H9 (cell line): ENCODE measurements around the gene DOCK1. TPM values are rescaled to one million over a fixed set of nuclear protein-coding genes. Genes with fewer than 3 reads are reported as not detected.

Experiments used
- DNase-seq: peaks from one replicate; pipeline ENCODE4 v3.0.0-alpha.2; 2017
- H2AFZ ChIP-seq: one replicate; pipeline ENCODE4 v1.6.1; 2013; ENCODE audit warnings: mild to moderate bottlenecking, low read length, control low read depth, moderate library complexity
- H2AK5ac ChIP-seq: 2 replicates; pipeline ENCODE4 v1.6.1; 2013; ENCODE audit warnings: low read length, control low read depth, mixed read lengths; ENCODE audit not compliant: insufficient read length
- H2BK120ac ChIP-seq: one replicate; pipeline ENCODE4 v1.6.1; 2013; ENCODE audit warnings: low read depth, mild to moderate bottlenecking, low read length, control low read depth, inconsistent platforms; ENCODE audit not compliant: poor library complexity, severe bottlenecking
- H2BK12ac ChIP-seq: 2 replicates; pipeline ENCODE4 v1.6.1; 2013; ENCODE audit warnings: low read length, control low read depth, mixed read lengths, low read depth; ENCODE audit not compliant: insufficient read length
- H2BK15ac ChIP-seq: 2 replicates; pipeline ENCODE4 v1.6.1; 2013; ENCODE audit warnings: low read depth, low read length, control low read depth
- H2BK20ac ChIP-seq: one replicate; pipeline ENCODE4 v1.6.1; 2013; ENCODE audit warnings: low read depth, mild to moderate bottlenecking, low read length, control low read depth, inconsistent platforms; ENCODE audit not compliant: poor library complexity, severe bottlenecking
- H2BK5ac ChIP-seq: 2 replicates; pipeline ENCODE4 v1.6.1; 2013; ENCODE audit warnings: low read length, control low read depth, mixed read lengths; ENCODE audit not compliant: insufficient read length
- H3K14ac ChIP-seq: 2 replicates; pipeline ENCODE4 v1.6.1; 2013; ENCODE audit warnings: low read length, control low read depth; ENCODE audit not compliant: insufficient read depth
- H3K18ac ChIP-seq: 2 replicates; pipeline ENCODE4 v1.6.1; 2013; ENCODE audit warnings: low read depth, mild to moderate bottlenecking, mixed read lengths, low read length, control low read depth; ENCODE audit not compliant: insufficient read length
- H3K23ac ChIP-seq: 2 replicates; pipeline ENCODE4 v1.6.1; 2013; ENCODE audit warnings: low read length, control low read depth, mixed read lengths, low read depth; ENCODE audit not compliant: insufficient read length
- H3K23me2 ChIP-seq: 2 replicates; pipeline ENCODE4 v1.6.1; 2013; ENCODE audit warnings: low read depth, mild to moderate bottlenecking, mixed read lengths, low read length, control low read depth; ENCODE audit not compliant: insufficient read length, poor library complexity, severe bottlenecking
- H3K27ac ChIP-seq: 2 replicates; pipeline ENCODE4 v1.5.1; 2013; ENCODE audit warnings: low read length, control low read depth, mixed read lengths, low read depth; ENCODE audit not compliant: insufficient read length
- H3K27me3 ChIP-seq: 2 replicates; pipeline ENCODE4 v1.6.1; 2013; ENCODE audit warnings: low read length, control low read depth, inconsistent platforms; ENCODE audit not compliant: insufficient read depth
- H3K4ac ChIP-seq: 2 replicates; pipeline ENCODE4 v1.6.1; 2013; ENCODE audit warnings: low read depth, mild to moderate bottlenecking, control low read depth, inconsistent platforms, low read length, moderate library complexity
- H3K4me1 ChIP-seq: 2 replicates; pipeline ENCODE4 v1.6.1; 2013; ENCODE audit warnings: low read length, control low read depth, inconsistent platforms; ENCODE audit not compliant: insufficient read depth
- H3K4me2 ChIP-seq: 2 replicates; pipeline ENCODE4 v1.6.1; 2013; ENCODE audit warnings: low read length, control low read depth, mixed read lengths; ENCODE audit not compliant: insufficient read length, insufficient read depth
- H3K56ac ChIP-seq: 2 replicates; pipeline ENCODE4 v1.6.1; 2013; ENCODE audit warnings: low read depth, mild to moderate bottlenecking, mixed read lengths, low read length, control low read depth; ENCODE audit not compliant: insufficient read length
- H3K79me1 ChIP-seq: 2 replicates; pipeline ENCODE4 v1.6.1; 2013; ENCODE audit warnings: low read depth, mild to moderate bottlenecking, moderate library complexity, low read length, control low read depth, inconsistent platforms; ENCODE audit not compliant: insufficient read depth, poor library complexity, severe bottlenecking
- H3K79me2 ChIP-seq: 2 replicates; pipeline ENCODE4 v1.6.1; 2013; ENCODE audit warnings: low read length, control low read depth, inconsistent platforms; ENCODE audit not compliant: insufficient read depth
- H3K9ac ChIP-seq: 2 replicates; pipeline ENCODE4 v1.6.1; 2013; ENCODE audit warnings: low read length, control low read depth, mixed read lengths; ENCODE audit not compliant: insufficient read length; ENCODE audit errors: extremely low read depth
- H3K9me3 ChIP-seq: one replicate; pipeline ENCODE4 v1.6.1; 2013; ENCODE audit warnings: low read depth, low read length, inconsistent platforms; ENCODE audit not compliant: control insufficient read depth
- H3T11ph ChIP-seq: one replicate; pipeline ENCODE4 v1.6.1; 2013; ENCODE audit warnings: mild to moderate bottlenecking, low read length, control low read depth, inconsistent platforms
- H4K20me1 ChIP-seq: one replicate; pipeline ENCODE4 v1.6.1; 2013; ENCODE audit not compliant: control insufficient read depth, insufficient read length, insufficient read depth
- H4K5ac ChIP-seq: 2 replicates; pipeline ENCODE4 v1.6.1; 2013; ENCODE audit warnings: low read depth, mild to moderate bottlenecking, mixed read lengths, low read length, control low read depth; ENCODE audit not compliant: insufficient read length
- H4K8ac ChIP-seq: replicated peaks from 2 replicates; pipeline ENCODE4 v1.6.1; 2013; ENCODE audit warnings: low read length, control low read depth, mixed read lengths, low read depth; ENCODE audit not compliant: insufficient read length
- H4K91ac ChIP-seq: 2 replicates; pipeline ENCODE4 v1.6.1; 2013; ENCODE audit warnings: low read depth, mild to moderate bottlenecking, moderate library complexity, mixed read lengths, low read length, control low read depth; ENCODE audit not compliant: insufficient read length
- H3K27ac Mint-ChIP-seq, 3 experiments: 2 replicates in 2 of 3; 3 replicates in 1 of 3; pipeline ENCODE4 v1.8.0; 2020 to 2021; ENCODE audit warnings: mixed read lengths in 3 of 3, mild to moderate bottlenecking in 1 of 3, moderate library complexity in 1 of 3
- H3K27me3 Mint-ChIP-seq: 2 replicates; pipeline ENCODE4 v1.8.0; 2021; ENCODE audit warnings: low read depth, mild to moderate bottlenecking, moderate library complexity, mixed read lengths
- H3K36me3 Mint-ChIP-seq, 3 experiments: 2 replicates in 2 of 3; 3 replicates in 1 of 3; pipeline ENCODE4 v1.8.0; 2020 to 2021; ENCODE audit warnings: low read depth in 3 of 3, mixed read lengths in 3 of 3; ENCODE audit not compliant: insufficient read depth in 1 of 3
- H3K4me1 Mint-ChIP-seq, 2 experiments: 2 replicates each; pipeline ENCODE4 v1.8.0; 2020; ENCODE audit warnings: mixed read lengths in 2 of 2
- H3K4me3 Mint-ChIP-seq, 2 experiments: 2 replicates in 1 of 2; 3 replicates in 1 of 2; pipeline ENCODE4 v1.8.0; 2020 to 2021; ENCODE audit warnings: mild to moderate bottlenecking in 2 of 2, mixed read lengths in 2 of 2, moderate library complexity in 1 of 2
- H3K9me3 Mint-ChIP-seq, 2 experiments: 2 replicates in 1 of 2; 3 replicates in 1 of 2; pipeline ENCODE4 v1.8.0; 2020; ENCODE audit warnings: mild to moderate bottlenecking in 2 of 2, mixed read lengths in 2 of 2, moderate library complexity in 1 of 2
- total RNA-seq: library from RNA; stranded (reverse); gene quantifications from 2 replicates; pipeline ENCODE4 v1.2.1, GENCODE V29; 2021
- TF ChIP-seq, protein P1 (sequence below): fragments of 200-600 bp; sonication (generic); conservative IDR thresholded peaks from 3 replicates; pipeline ENCODE4 v1.8.0; 2021; ENCODE audit warnings: antibody characterized with exemption, mild to moderate bottlenecking

DOCK1 gene
- total RNA-seq, 1 experiment from 2014 or later: 57.0 TPM

DNA sequence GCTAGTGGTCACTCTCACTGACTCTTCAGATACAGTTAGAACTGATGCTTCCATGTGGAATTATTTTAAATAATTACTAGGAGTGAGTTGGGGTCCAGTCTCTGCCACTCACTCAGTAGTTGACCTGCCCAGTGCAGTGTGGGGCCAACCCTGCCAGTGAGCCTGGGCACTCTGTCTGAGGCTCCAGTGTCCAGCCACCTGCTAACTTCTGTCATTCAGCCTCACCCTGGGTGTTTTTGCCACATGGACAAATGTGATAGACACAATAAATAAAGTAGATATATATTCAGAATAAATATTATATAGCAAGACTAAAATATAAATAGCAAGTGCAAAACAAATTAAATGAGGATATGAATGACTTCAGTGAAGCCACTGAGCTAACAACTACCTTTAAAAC lies 284.0 kb downstream of the DOCK1 start:
- Histone ChIP-seq H2BK12ac (no peak overlapping the region), H3K18ac (no peak overlapping the region), H4K5ac (no peak overlapping the region), H3K79me1 (no peaks in the 10 kb centered on the region), H3K4me2 (no peak overlapping the region), H2AFZ (no peak overlapping the region), H3K9me3 (no peaks in the 10 kb centered on the region), H4K91ac (no peak overlapping the region), H2BK5ac (no peak overlapping the region), H3K4me1 (no peaks in the 10 kb centered on the region), H3K14ac (no peak overlapping the region), H3K4ac (no peak overlapping the region), H3K27me3 (peaks cover 1% of the 10 kb centered on the region; the same call in 1 of the 2 replicates), H2BK15ac (no peak overlapping the region), H3K79me2 (no peaks in the 10 kb centered on the region), H4K20me1 (peaks cover 3% of the 10 kb centered on the region), H4K8ac (no peak overlapping the region), H3K23me2 (no peaks in the 10 kb centered on the region), H2AK5ac (no peak overlapping the region), H3T11ph (no peak overlapping the region), H3K9ac (no peak overlapping the region), H3K27ac (no peak overlapping the region), H3K23ac (no peak overlapping the region), H3K56ac (no peak overlapping the region), H2BK120ac (no peak overlapping the region), H2BK20ac (no peak overlapping the region)
- Mint-ChIP-seq H3K36me3 (peaks cover 0 to 4% (median 4%) of the 10 kb centered on the region in 3 experiments; a peak in 2 of 7 replicates), H3K27ac (no peak overlapping the region), H3K9me3 (no peaks in the 10 kb centered on the region), H3K4me3 (no peak overlapping the region), H3K27me3 (peaks cover 20% of the 10 kb centered on the region), H3K4me1 (no peaks in the 10 kb centered on the region)
- TF ChIP-seq, protein P1, sequence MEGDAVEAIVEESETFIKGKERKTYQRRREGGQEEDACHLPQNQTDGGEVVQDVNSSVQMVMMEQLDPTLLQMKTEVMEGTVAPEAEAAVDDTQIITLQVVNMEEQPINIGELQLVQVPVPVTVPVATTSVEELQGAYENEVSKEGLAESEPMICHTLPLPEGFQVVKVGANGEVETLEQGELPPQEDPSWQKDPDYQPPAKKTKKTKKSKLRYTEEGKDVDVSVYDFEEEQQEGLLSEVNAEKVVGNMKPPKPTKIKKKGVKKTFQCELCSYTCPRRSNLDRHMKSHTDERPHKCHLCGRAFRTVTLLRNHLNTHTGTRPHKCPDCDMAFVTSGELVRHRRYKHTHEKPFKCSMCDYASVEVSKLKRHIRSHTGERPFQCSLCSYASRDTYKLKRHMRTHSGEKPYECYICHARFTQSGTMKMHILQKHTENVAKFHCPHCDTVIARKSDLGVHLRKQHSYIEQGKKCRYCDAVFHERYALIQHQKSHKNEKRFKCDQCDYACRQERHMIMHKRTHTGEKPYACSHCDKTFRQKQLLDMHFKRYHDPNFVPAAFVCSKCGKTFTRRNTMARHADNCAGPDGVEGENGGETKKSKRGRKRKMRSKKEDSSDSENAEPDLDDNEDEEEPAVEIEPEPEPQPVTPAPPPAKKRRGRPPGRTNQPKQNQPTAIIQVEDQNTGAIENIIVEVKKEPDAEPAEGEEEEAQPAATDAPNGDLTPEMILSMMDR: no peak
- DNase-seq: no peak
